ENCODE data around the gene CPEB3. TPM values are rescaled to one million over a fixed set of nuclear protein-coding genes. Genes with fewer than 3 reads are reported as not detected.
A peak's percentile ranks its signal among the peaks of the same experiment; 100 is the strongest.

CPEB3 gene
- total RNA-seq, 2 donors from 2014 or later = 9.3 to 10.2 TPM

GRCh38 chr10:92080244-92080643 lies 210.6 kb downstream of the CPEB3 start:
- ATAC-seq = no peak
- H3K4me1 ChIP-seq = peaks cover 17% of the 10 kb centered on the region
- H3K27me3 ChIP-seq = no peaks in the 10 kb centered on the region
- 93 to 100% methylated on average over 3 of the region's 3 CpGs for WGBS, 2 donors
- TF ChIP-seq POLR2A (IDR thresholded peaks at IDR 0.05) (no peak), CTCF (IDR thresholded peaks at IDR 0.05) (no peak)
- H3K4me3 ChIP-seq = no peak overlapping the region
- H3K9me3 ChIP-seq = no peaks in the 10 kb centered on the region
- no peak overlapping the region for H3K27ac ChIP-seq
- intact Hi-C loops (cut with DNase I) = loop anchor here (10.0 kb wide), 1 partner anchor 355 kb away; no protein-coding TSS in a partner anchor
- DNase-seq = no peak
- H3K36me3 ChIP-seq (replicated peaks in 1 of 2; ENCODE audit: insufficient read depth in 1 of 2, low read depth in 2 of 2) = peaks cover 0 to 4% of the 10 kb centered on the region in 2 donors

GRCh38 chr10:92079003-92079402 lies 211.9 kb downstream of the CPEB3 start:
- peaks cover 28% of the 10 kb centered on the region for H3K4me1 ChIP-seq
- no peaks in the 10 kb centered on the region for H3K9me3 ChIP-seq
- ATAC-seq (no peak), DNase-seq (no peak)
- peaks cover 0 to 4% of the 10 kb centered on the region in 2 donors for H3K36me3 ChIP-seq (replicated peaks in 1 of 2; ENCODE audit: insufficient read depth in 1 of 2, low read depth in 2 of 2)
- TF ChIP-seq CTCF (IDR thresholded peaks at IDR 0.05) (no peak), POLR2A (IDR thresholded peaks at IDR 0.05) (no peak)
- H3K4me3 ChIP-seq = no peak overlapping the region
- H3K27ac ChIP-seq = no peak overlapping the region
- no peaks in the 10 kb centered on the region for H3K27me3 ChIP-seq
- intact Hi-C loops (cut with DNase I) = no loop called here
- WGBS, 2 donors = 85% methylated on average over 6 of the region's 6 CpGs

GRCh38 chr10:92076722-92077121 lies 214.2 kb downstream of the CPEB3 start:
- Histone ChIP-seq H3K4me1 (peaks cover 28% of the 10 kb centered on the region), H3K4me3 (no peak overlapping the region), H3K27me3 (no peaks in the 10 kb centered on the region), H3K9me3 (no peaks in the 10 kb centered on the region), H3K36me3 (replicated peaks in 1 of 2; ENCODE audit: insufficient read depth in 1 of 2, low read depth in 2 of 2) (peaks cover 0 to 4% of the 10 kb centered on the region in 2 donors), H3K27ac (peak overlapping the region in 2 of 4 donors; percentile 48 to 62)
- DNase-seq (peak in 2 of 4 donors; percentile 11 to 19), ATAC-seq (peak; percentile 64)
- TF ChIP-seq POLR2A (IDR thresholded peaks at IDR 0.05) (no peak), CTCF (IDR thresholded peaks at IDR 0.05) (no peak)
- intact Hi-C loops (cut with DNase I) = no loop called here

GRCh38 chr10:92075829-92076228 lies 215.0 kb downstream of the CPEB3 start:
- intact Hi-C loops (cut with DNase I) = no loop called here
- ATAC-seq = no peak

More at GRCh38 chr10:92075829-92076228, 215.0 kb downstream of the CPEB3 start:
- Histone ChIP-seq H3K4me1 (peaks cover 28% of the 10 kb centered on the region), H3K4me3 (no peak overlapping the region), H3K27me3 (no peaks in the 10 kb centered on the region), H3K36me3 (replicated peaks in 1 of 2; ENCODE audit: insufficient read depth in 1 of 2, low read depth in 2 of 2) (peaks cover 0 to 4% of the 10 kb centered on the region in 2 donors), H3K9me3 (no peaks in the 10 kb centered on the region), H3K27ac (no peak overlapping the region)
- no peak for TF ChIP-seq CTCF (IDR thresholded peaks at IDR 0.05)
- TF ChIP-seq POLR2A (IDR thresholded peaks at IDR 0.05) = no peak
- no peak for DNase-seq

All from body of pancreas (tissue), 4 donors.